Calu3 (cell line): ENCODE results near the gene G3BP2. TPM values are rescaled to one million over a fixed set of nuclear protein-coding genes. Genes with fewer than 3 reads are reported as not detected.

ENCODE experiments used
- BruUV-seq: library from RNA; stranded (reverse); fragments of 400-500 nt; replicated peaks from 2 replicates; lab custom pipeline; 2021; lab: Mats Ljungman, UMichigan
- CTCF ChIA-PET: fragments of 300-600 bp; sonication (Branson Sonifier 250); formaldehyde crosslinking; loops from one replicate; lab custom pipeline; 2022; ENCODE audit warnings: antibody characterized with exemption; lab: Charles Lee
- DNase-seq: peaks from one replicate; pipeline ENCODE4 v3.0.0; 2022
- H3K27ac Mint-ChIP-seq: one replicate; pipeline ENCODE4 v1.8.0; 2022; ENCODE audit warnings: mixed read lengths; ENCODE audit not compliant: unreplicated experiment
- H3K27me3 Mint-ChIP-seq: one replicate; pipeline ENCODE4 v1.8.0; 2022; ENCODE audit warnings: mixed read lengths; ENCODE audit not compliant: unreplicated experiment
- H3K36me3 Mint-ChIP-seq: one replicate; pipeline ENCODE4 v1.8.0; 2022; ENCODE audit warnings: mild to moderate bottlenecking, moderate library complexity, mixed read lengths; ENCODE audit not compliant: insufficient read depth, unreplicated experiment
- H3K4me1 Mint-ChIP-seq: one replicate; pipeline ENCODE4 v1.8.0; 2022; ENCODE audit warnings: mild to moderate bottlenecking, low read depth, mixed read lengths; ENCODE audit not compliant: unreplicated experiment
- H3K4me3 Mint-ChIP-seq: one replicate; pipeline ENCODE4 v1.8.0; 2022; ENCODE audit warnings: mild to moderate bottlenecking, low read depth, moderate library complexity, mixed read lengths; ENCODE audit not compliant: unreplicated experiment
- H3K9me3 Mint-ChIP-seq: one replicate; pipeline ENCODE4 v1.8.0; 2022; ENCODE audit warnings: low read depth, mixed read lengths; ENCODE audit not compliant: unreplicated experiment
- intact Hi-C: fragments of 100-400 bp; cut with micrococcal nuclease; formaldehyde crosslinking; loops from one replicate; pipeline ENCODE4 v1.10.0; 2022; ENCODE audit not compliant: unreplicated experiment
- total RNA-seq: library from RNA; stranded (reverse); gene quantifications from 2 replicates; pipeline ENCODE4 v1.2.3, GENCODE V29; 2022
- TF ChIP-seq, protein P1 (sequence below): fragments of 200-600 bp; IDR thresholded peaks from one replicate; pipeline ENCODE4 v1.8.0; 2022; ENCODE audit warnings: antibody characterized with exemption; ENCODE audit not compliant: unreplicated experiment

G3BP2 gene
- total RNA-seq, 1 experiment from 2014 or later: 128 TPM

- Mint-ChIP-seq H3K36me3 (peaks cover 29% of the 10 kb centered on the region), H3K4me1 (peaks cover 12% of the 10 kb centered on the region), H3K4me3 (no peak overlapping the region), H3K9me3 (no peaks in the 10 kb centered on the region), H3K27me3 (no peaks in the 10 kb centered on the region), H3K27ac (no peak overlapping the region)
- BruUV-seq: no TSS peak
- TF ChIP-seq, protein P1, sequence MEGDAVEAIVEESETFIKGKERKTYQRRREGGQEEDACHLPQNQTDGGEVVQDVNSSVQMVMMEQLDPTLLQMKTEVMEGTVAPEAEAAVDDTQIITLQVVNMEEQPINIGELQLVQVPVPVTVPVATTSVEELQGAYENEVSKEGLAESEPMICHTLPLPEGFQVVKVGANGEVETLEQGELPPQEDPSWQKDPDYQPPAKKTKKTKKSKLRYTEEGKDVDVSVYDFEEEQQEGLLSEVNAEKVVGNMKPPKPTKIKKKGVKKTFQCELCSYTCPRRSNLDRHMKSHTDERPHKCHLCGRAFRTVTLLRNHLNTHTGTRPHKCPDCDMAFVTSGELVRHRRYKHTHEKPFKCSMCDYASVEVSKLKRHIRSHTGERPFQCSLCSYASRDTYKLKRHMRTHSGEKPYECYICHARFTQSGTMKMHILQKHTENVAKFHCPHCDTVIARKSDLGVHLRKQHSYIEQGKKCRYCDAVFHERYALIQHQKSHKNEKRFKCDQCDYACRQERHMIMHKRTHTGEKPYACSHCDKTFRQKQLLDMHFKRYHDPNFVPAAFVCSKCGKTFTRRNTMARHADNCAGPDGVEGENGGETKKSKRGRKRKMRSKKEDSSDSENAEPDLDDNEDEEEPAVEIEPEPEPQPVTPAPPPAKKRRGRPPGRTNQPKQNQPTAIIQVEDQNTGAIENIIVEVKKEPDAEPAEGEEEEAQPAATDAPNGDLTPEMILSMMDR: no peak
- intact Hi-C loops: no loop called here
- no peak for DNase-seq
- CTCF ChIA-PET: no interaction called here
Measured at GRCh38 chr4:75662626-75663025, 10.6 kb downstream of the G3BP2 start.

DNA sequence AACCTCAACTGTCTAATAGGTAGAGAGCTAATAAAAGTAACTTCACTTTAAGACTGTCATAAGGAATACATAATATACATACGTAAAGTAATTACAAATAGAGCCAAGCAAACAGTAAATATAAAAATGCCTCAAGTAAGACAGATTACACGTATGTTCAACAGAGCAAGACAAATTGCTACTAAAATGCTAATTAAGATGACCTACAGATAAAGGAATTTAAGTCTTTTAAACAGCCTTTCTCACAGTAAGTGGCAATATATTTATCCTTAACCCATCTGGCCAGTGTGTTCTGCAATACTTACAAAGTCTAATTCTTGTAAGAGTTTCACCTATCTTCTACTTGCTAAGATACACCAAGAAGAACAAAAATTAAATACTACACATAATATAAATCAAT, 12.7 kb downstream of the G3BP2 start:
- Mint-ChIP-seq H3K4me1 (peaks cover 13% of the 10 kb centered on the region), H3K27me3 (no peaks in the 10 kb centered on the region), H3K9me3 (no peaks in the 10 kb centered on the region), H3K36me3 (peaks cover 39% of the 10 kb centered on the region), H3K27ac (no peak overlapping the region), H3K4me3 (no peak overlapping the region)
- CTCF ChIA-PET: no interaction called here
- intact Hi-C loops: no loop called here
- BruUV-seq: no TSS peak
- no peak for DNase-seq
- TF ChIP-seq, protein P1: no peak

DNA sequence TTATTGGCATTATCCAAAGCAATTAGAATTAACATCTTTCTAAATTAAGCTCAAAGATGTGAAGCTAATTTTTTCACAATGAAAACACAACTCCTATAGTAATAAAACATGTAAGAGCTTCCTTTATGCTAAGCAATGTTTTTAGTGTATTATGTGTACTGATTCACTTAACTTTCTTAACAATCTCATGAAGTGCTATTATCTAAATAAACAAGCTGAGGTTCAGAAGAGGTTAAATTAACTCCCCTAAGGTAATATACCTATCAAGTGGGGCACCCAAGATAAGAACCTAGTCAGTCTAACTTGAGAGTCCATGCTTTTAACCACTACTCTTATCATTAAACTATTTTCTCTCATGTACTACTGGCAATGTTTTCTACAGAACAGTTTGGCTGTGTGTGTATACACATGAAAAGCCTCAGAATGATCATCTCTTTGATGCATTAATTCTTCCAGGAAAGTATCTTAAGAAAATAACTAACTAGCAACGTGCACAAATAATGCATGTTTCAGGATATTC, 13.6 kb downstream of the G3BP2 start:
- no peak for DNase-seq
- H3K4me1 Mint-ChIP-seq: peaks cover 13% of the 10 kb centered on the region

GRCh38 chr4:75658876-75659275, 14.3 kb downstream of the G3BP2 start:
- Mint-ChIP-seq H3K27me3 (no peaks in the 10 kb centered on the region), H3K9me3 (no peaks in the 10 kb centered on the region), H3K4me1 (peaks cover 13% of the 10 kb centered on the region), H3K36me3 (peaks cover 44% of the 10 kb centered on the region), H3K4me3 (no peak overlapping the region), H3K27ac (peak overlapping the region; percentile 61)
- DNase-seq: peak; percentile 5
- CTCF ChIA-PET: interaction anchor here (0.7 to 1.4 kb wide), 2 partner anchors 10 to 65 kb away, joined by 3 to 5 read pairs; partner anchors contain the start of gene USO1
- BruUV-seq: no TSS peak
- intact Hi-C loops: loop anchor here (10.0 kb wide), 1 partner anchor 186 kb away; no protein-coding TSS in a partner anchor
- TF ChIP-seq, protein P1: no peak

More for the DNA sequence above, 13.6 kb downstream of the G3BP2 start:
- no peaks in the 10 kb centered on the region for H3K27me3 Mint-ChIP-seq
- no peak overlapping the region for H3K27ac Mint-ChIP-seq
- CTCF ChIA-PET: interaction anchor here (0.7 to 1.4 kb wide), 2 partner anchors 11 to 65 kb away, joined by 3 to 5 read pairs; partner anchors contain the start of gene USO1
- intact Hi-C loops: loop anchor here (10.0 kb wide), 1 partner anchor 185 kb away; no protein-coding TSS in a partner anchor
- H3K4me3 Mint-ChIP-seq: no peak overlapping the region
- TF ChIP-seq, protein P1: no peak
- no TSS peak for BruUV-seq
- H3K9me3 Mint-ChIP-seq: no peaks in the 10 kb centered on the region
- peaks cover 44% of the 10 kb centered on the region for H3K36me3 Mint-ChIP-seq
